ENCODE data around the gene TMED7. TPM values are rescaled to one million over a fixed set of nuclear protein-coding genes. Genes with fewer than 3 reads are reported as not detected.

TMED7 gene
- total RNA-seq, 2 donors from 2014 or later, result 33.1 to 38.4 TPM

- no peak for ATAC-seq
- Mint-ChIP-seq H3K36me3 (no peaks in the 10 kb centered on the region), H3K9me3 (no peaks in the 10 kb centered on the region), H3K27ac (no peak overlapping the region)
- no peak for DNase-seq (ENCODE audit: low spot score in 2 of 2)
Measured at GRCh38 chr5:115575167-115576070, 50.4 kb downstream of the TMED7 start.

- no peak for ATAC-seq
- Mint-ChIP-seq H3K36me3 (no peaks in the 10 kb centered on the region), H3K27ac (no peak overlapping the region), H3K9me3 (no peaks in the 10 kb centered on the region)
- no peak for DNase-seq (ENCODE audit: low spot score in 2 of 2)
Measured at GRCh38 chr5:115573133-115573532, 52.7 kb downstream of the TMED7 start.

GRCh38 chr5:115571441-115571878, 54.4 kb downstream of the TMED7 start:
- no peaks in the 10 kb centered on the region for H3K9me3 Mint-ChIP-seq
- no peak for DNase-seq (ENCODE audit: low spot score in 2 of 2)
- no peaks in the 10 kb centered on the region for H3K36me3 Mint-ChIP-seq
- H3K27ac Mint-ChIP-seq, result no peak overlapping the region
- no peak for ATAC-seq

- DNase-seq (ENCODE audit: low spot score in 2 of 2) (no peak), ATAC-seq (no peak)
- no peak overlapping the region for H3K27ac Mint-ChIP-seq
- no peaks in the 10 kb centered on the region for H3K9me3 Mint-ChIP-seq
- H3K36me3 Mint-ChIP-seq, result no peaks in the 10 kb centered on the region
Measured at GRCh38 chr5:115568668-115569067, 57.2 kb downstream of the TMED7 start.

GRCh38 chr5:115565233-115565632, 60.6 kb downstream of the TMED7 start:
- Mint-ChIP-seq H3K9me3 (no peaks in the 10 kb centered on the region), H3K27ac (no peak overlapping the region), H3K36me3 (no peaks in the 10 kb centered on the region)
- ATAC-seq, result no peak
- DNase-seq (ENCODE audit: low spot score in 2 of 2), result no peak

Other genes starting within 250 kb of the TMED7 start
- gene FEM1C, start 81.3 kb downstream of the TMED7 start, total RNA-seq, result 10 to 100 TPM; 13.7 TPM
- gene TICAM2, start 23.6 kb downstream of the TMED7 start, total RNA-seq, result under 1 TPM; 0.66 to 0.91 TPM
- 1 to 10 TPM in 1 of 2 donors, not detected in 1; 1.9 TPM for gene CDO1, start 190.6 kb upstream of the TMED7 start, total RNA-seq
- 10 to 100 TPM; 45.3 to 59.0 TPM for gene ATG12, start 215.5 kb upstream of the TMED7 start, total RNA-seq
- gene AP3S1, start 215.9 kb upstream of the TMED7 start, total RNA-seq, result 100 to 1,000 TPM in 1 of 2 donors, 10 to 100 TPM in 1; 47.6 to 126 TPM